Measurements from ENCODE around the gene SLC41A1.
"Not testable (repeated sequence)": the region's sequence is repeated elsewhere in the genome, so short reads cannot be mapped to it uniquely, and the experiment has no call there.

- TF ChIP-seq EP300, POLR2AphosphoS5, CTCF, POLR2A (IDR thresholded peaks at IDR 0.05): not testable (repeated sequence)
Measured at GRCh38 chr1:205823260-205823659, 10.3 kb upstream of the SLC41A1 start.
